Lower leg skin (tissue), 3 donors: ENCODE results near the gene MLST8.

Experiments
- CTCF ChIP-seq, 3 donors: fragments of 450-650 bp; IDR thresholded peaks; one replicate each; pipeline ENCODE4 v1.5.1; 2016; ENCODE audit warnings: antibody characterized with exemption in 3 of 3, mild to moderate bottlenecking in 3 of 3, moderate library complexity in 2 of 3
- POLR2A ChIP-seq, 2 donors: fragments of 450-650 bp; IDR thresholded peaks; one replicate each; pipeline ENCODE4 v1.6.1; 2016 to 2017; ENCODE audit warnings: antibody characterized with exemption in 2 of 2, mild to moderate bottlenecking in 1 of 2, moderate library complexity in 1 of 2

- no peak for TF ChIP-seq CTCF (IDR thresholded peaks at IDR 0.05)
- TF ChIP-seq POLR2A (IDR thresholded peaks at IDR 0.05), result no peak
Measured at GRCh38 chr16:2165861-2166260, 39.4 kb upstream of the MLST8 start.
